DMS114 treated with DMSO at 0.1 percent for 48 hours (cell line): Measurements from ENCODE around the gene CELF2.

Experiments
- DNase-seq: peaks from one replicate; lab custom pipeline; 2025; ENCODE audit not compliant: unreplicated experiment; lab: John Stamatoyannopoulos, UW

CELF2 gene

GRCh38 chr10:11317936-11318670 lies 300.4 kb downstream of the CELF2 start:
- DNase-seq, result no peak

- no peak for DNase-seq
Observed at GRCh38 chr10:11318826-11319598, 301.3 kb downstream of the CELF2 start.

- no peak for DNase-seq
Observed at GRCh38 chr10:11319990-11320602, 302.4 kb downstream of the CELF2 start.

- DNase-seq, result no peak
Observed at GRCh38 chr10:11320809-11321520, 303.3 kb downstream of the CELF2 start.

- no peak for DNase-seq
Observed at GRCh38 chr10:11322698-11323097, 305.0 kb downstream of the CELF2 start.

- DNase-seq, result no peak
Observed at GRCh38 chr10:11324761-11325321, 307.2 kb downstream of the CELF2 start.

- no peak for DNase-seq
Observed at GRCh38 chr10:11325817-11326216, 308.1 kb downstream of the CELF2 start.

- DNase-seq, result no peak
Observed at GRCh38 chr10:11326241-11326640, 308.6 kb downstream of the CELF2 start.

GRCh38 chr10:11326913-11327616 lies 309.4 kb downstream of the CELF2 start:
- DNase-seq, result no peak

- no peak for DNase-seq
Observed at GRCh38 chr10:11328264-11329061, 310.8 kb downstream of the CELF2 start.

GRCh38 chr10:11329062-11329673 lies 311.5 kb downstream of the CELF2 start:
- DNase-seq, result no peak

- DNase-seq, result no peak
Observed at GRCh38 chr10:11330383-11331045, 312.8 kb downstream of the CELF2 start.

- no peak for DNase-seq
Observed at GRCh38 chr10:11331046-11331577, 313.4 kb downstream of the CELF2 start.

GRCh38 chr10:11331726-11332125 lies 314.1 kb downstream of the CELF2 start:
- no peak for DNase-seq

- DNase-seq, result no peak
Observed at GRCh38 chr10:11332846-11333245, 315.2 kb downstream of the CELF2 start.

GRCh38 chr10:11334436-11334835 lies 316.8 kb downstream of the CELF2 start:
- no peak for DNase-seq

- no peak for DNase-seq
Observed at GRCh38 chr10:11335167-11335652, 317.5 kb downstream of the CELF2 start.

- DNase-seq, result no peak
Observed at GRCh38 chr10:11335881-11336430, 318.3 kb downstream of the CELF2 start.
